Osteoblast (primary cell): Measurements from ENCODE around the gene KIF16B. TPM values are rescaled to one million over a fixed set of nuclear protein-coding genes. Genes with fewer than 3 reads are reported as not detected.

Experiments used
- DNase-seq: peaks from one replicate; pipeline ENCODE4 v3.0.0; 2011; ENCODE audit warnings: low spot score, mixed read lengths; ENCODE audit not compliant: insufficient read length; ENCODE audit errors: missing footprints
- H2AFZ ChIP-seq: 2 replicates; pipeline ENCODE4 v1.6.0; 2011; ENCODE audit warnings: mild to moderate bottlenecking, low read length
- H3K27ac ChIP-seq: 2 replicates; pipeline ENCODE4 v1.5.1; 2011; ENCODE audit warnings: mild to moderate bottlenecking, low read depth, low read length, moderate library complexity
- H3K27me3 ChIP-seq: 2 replicates; pipeline ENCODE4 v1.6.0; 2012; ENCODE audit warnings: mild to moderate bottlenecking, control low read depth, inconsistent platforms, low read length, moderate library complexity; ENCODE audit not compliant: insufficient read depth
- H3K36me3 ChIP-seq: 2 replicates; pipeline ENCODE4 v1.5.1; 2011; ENCODE audit warnings: mild to moderate bottlenecking, low read length, control low read depth, moderate library complexity; ENCODE audit not compliant: insufficient read depth
- H3K4me1 ChIP-seq: 2 replicates; pipeline ENCODE4 v1.5.1; 2011; ENCODE audit warnings: mild to moderate bottlenecking, low read length, control low read depth, moderate library complexity; ENCODE audit not compliant: insufficient read depth
- H3K4me2 ChIP-seq: 2 replicates; pipeline ENCODE4 v1.6.0; 2011; ENCODE audit warnings: mild to moderate bottlenecking, low read length; ENCODE audit not compliant: insufficient read depth
- H3K4me3 ChIP-seq: fragments of 200-600 bp; sonication (generic); 3 replicates; pipeline ENCODE4 v1.5.1; 2012; ENCODE audit warnings: mild to moderate bottlenecking, low read length, inconsistent platforms; ENCODE audit not compliant: insufficient read depth
- H3K79me2 ChIP-seq: 2 replicates; pipeline ENCODE4 v1.6.0; 2012; ENCODE audit warnings: mild to moderate bottlenecking, low read length, control low read depth, inconsistent platforms; ENCODE audit not compliant: insufficient read depth
- H3K9me3 ChIP-seq: 2 replicates; pipeline ENCODE4 v1.5.1; 2011; ENCODE audit warnings: low read depth, low read length, control low read depth
- H4K20me1 ChIP-seq: 2 replicates; pipeline ENCODE4 v1.6.0; 2012; ENCODE audit warnings: mild to moderate bottlenecking, low read length, control low read depth; ENCODE audit not compliant: insufficient read depth
- total RNA-seq: library from RNA; depleted of rRNA; stranded (reverse); fragments of >200 nt; gene quantifications from 2 replicates; pipeline ENCODE4 v1.2.3, GENCODE V29; 2012
- TF ChIP-seq, protein P1 (sequence below): IDR thresholded peaks from 2 replicates; pipeline ENCODE4 v1.5.1; 2011; ENCODE audit warnings: mild to moderate bottlenecking, low read depth, low read length, moderate library complexity; ENCODE audit errors: extremely low read depth

Gene KIF16B
- total RNA-seq, 1 donor, result 9.0 TPM

DNA sequence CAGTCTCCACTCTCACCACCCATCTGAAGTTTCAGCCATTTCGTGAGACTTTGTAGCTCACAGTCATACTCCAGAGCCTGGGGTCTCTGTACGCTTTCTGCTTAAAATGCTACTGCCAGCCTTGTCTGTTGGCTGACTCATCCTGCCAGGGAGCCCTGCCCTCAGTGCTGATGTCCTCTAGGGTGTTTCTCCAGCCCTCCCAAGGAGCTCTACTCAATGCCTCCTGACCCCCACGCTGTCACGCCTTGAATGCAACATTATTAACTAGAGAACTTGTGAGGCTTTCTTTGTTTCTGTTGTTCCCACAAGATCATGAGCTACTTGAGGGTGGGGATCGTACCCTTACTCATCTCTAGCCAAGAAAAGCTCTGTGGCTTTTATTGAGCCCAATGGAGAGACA, 20.1 kb downstream of the KIF16B start:
- no peak overlapping the region for H3K4me2 ChIP-seq
- H3K4me3 ChIP-seq, result no peak overlapping the region
- no peak overlapping the region for H3K27ac ChIP-seq
- no peaks in the 10 kb centered on the region for H3K9me3 ChIP-seq
- H3K27me3 ChIP-seq, result no peaks in the 10 kb centered on the region
- H3K79me2 ChIP-seq, result peaks cover 11% of the 10 kb centered on the region
- peaks cover 10% of the 10 kb centered on the region for H3K4me1 ChIP-seq
- TF ChIP-seq, protein P1, sequence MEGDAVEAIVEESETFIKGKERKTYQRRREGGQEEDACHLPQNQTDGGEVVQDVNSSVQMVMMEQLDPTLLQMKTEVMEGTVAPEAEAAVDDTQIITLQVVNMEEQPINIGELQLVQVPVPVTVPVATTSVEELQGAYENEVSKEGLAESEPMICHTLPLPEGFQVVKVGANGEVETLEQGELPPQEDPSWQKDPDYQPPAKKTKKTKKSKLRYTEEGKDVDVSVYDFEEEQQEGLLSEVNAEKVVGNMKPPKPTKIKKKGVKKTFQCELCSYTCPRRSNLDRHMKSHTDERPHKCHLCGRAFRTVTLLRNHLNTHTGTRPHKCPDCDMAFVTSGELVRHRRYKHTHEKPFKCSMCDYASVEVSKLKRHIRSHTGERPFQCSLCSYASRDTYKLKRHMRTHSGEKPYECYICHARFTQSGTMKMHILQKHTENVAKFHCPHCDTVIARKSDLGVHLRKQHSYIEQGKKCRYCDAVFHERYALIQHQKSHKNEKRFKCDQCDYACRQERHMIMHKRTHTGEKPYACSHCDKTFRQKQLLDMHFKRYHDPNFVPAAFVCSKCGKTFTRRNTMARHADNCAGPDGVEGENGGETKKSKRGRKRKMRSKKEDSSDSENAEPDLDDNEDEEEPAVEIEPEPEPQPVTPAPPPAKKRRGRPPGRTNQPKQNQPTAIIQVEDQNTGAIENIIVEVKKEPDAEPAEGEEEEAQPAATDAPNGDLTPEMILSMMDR, result no peak
- H3K36me3 ChIP-seq, result no peaks in the 10 kb centered on the region
- DNase-seq, result peak; percentile 73
- peaks cover 18% of the 10 kb centered on the region for H4K20me1 ChIP-seq
- no peak overlapping the region for H2AFZ ChIP-seq

DNA sequence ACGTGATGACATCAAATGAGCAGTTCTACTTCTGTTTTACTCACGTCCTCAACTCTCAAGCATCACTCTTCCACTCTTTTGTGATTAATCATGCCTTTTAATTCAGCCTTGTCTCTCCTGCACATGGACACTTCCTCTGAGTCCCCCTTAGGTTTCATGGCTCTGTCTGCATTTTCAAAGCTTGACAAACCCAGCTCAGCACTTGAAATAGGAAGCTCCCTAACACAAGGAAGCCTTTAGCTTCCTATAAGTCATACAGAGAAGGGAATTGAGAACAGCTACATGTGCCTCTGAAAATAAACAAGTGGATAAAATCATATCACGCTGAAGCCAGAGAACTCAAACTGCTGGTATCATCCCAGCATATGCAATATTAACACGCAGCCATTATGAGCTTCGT, 21.2 kb downstream of the KIF16B start:
- H3K27ac ChIP-seq, result no peak overlapping the region
- DNase-seq, result no peak

DNA sequence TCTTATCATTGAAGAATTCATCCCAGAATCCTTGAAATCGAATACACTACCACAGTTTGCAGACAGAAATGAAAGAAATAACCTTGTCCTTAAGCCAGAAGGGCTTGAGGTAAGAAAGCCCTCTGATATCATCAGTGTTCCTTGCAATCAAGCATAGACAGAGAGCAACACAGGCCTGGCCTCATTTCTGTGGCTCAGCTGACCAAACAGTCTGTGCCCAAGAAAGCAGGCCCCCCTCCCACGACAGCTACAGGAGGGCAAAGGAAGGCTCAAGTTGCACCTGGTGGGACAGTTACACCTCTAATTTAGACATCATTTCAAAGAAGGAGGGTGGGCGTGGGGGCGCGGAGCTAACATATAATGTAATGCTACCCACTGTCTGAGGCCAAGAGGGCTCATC, 21.6 kb downstream of the KIF16B start:
- Histone ChIP-seq H3K4me2 (no peak overlapping the region), H4K20me1 (peaks cover 21% of the 10 kb centered on the region), H3K27me3 (no peaks in the 10 kb centered on the region), H2AFZ (no peak overlapping the region), H3K36me3 (no peaks in the 10 kb centered on the region), H3K4me1 (peaks cover 10% of the 10 kb centered on the region), H3K27ac (no peak overlapping the region), H3K9me3 (no peaks in the 10 kb centered on the region), H3K4me3 (no peak overlapping the region), H3K79me2 (peaks cover 11% of the 10 kb centered on the region)
- DNase-seq, result no peak
- TF ChIP-seq, protein P1, result no peak

More for the DNA sequence above, 21.2 kb downstream of the KIF16B start:
- TF ChIP-seq, protein P1, result no peak
- Histone ChIP-seq H2AFZ (no peak overlapping the region), H3K36me3 (no peaks in the 10 kb centered on the region), H3K79me2 (peaks cover 11% of the 10 kb centered on the region), H3K4me2 (no peak overlapping the region), H4K20me1 (peaks cover 20% of the 10 kb centered on the region), H3K9me3 (no peaks in the 10 kb centered on the region), H3K27me3 (no peaks in the 10 kb centered on the region), H3K4me3 (no peak overlapping the region), H3K4me1 (peaks cover 10% of the 10 kb centered on the region)

DNA sequence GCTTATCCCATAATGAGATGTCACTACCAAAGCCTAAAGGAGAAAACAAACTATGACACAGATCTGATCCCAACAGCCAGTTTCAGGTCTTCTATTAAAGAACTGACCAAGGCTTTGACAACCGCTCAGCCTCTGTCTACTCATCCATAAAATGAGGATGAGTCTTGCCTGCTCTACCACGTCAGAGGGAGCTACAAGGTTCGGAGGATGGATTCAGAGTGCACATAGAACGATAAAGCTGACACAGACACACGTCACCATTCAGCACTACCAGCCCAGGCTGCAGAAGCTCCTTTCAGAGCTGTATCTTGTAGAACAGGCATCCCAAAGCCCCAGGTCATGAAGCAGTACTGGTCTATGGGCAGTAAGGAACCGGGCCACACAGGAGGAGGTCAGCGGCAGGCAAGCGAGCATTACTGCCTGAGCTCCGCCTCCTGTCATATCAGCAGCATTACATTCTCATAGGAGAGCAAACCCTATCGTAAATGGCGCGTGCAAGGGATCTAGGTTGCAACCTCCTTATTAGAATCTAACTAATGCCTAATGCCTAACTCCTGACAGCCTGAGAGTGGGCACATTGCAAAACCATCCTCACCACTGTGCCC, 25.1 kb downstream of the KIF16B start:
- no peak for DNase-seq
- TF ChIP-seq, protein P1, result no peak
- no peaks in the 10 kb centered on the region for H3K4me1 ChIP-seq
- no peak overlapping the region for H3K4me2 ChIP-seq
- no peak overlapping the region for H2AFZ ChIP-seq
- H4K20me1 ChIP-seq, result peaks cover 22% of the 10 kb centered on the region
- no peaks in the 10 kb centered on the region for H3K9me3 ChIP-seq
- H3K27me3 ChIP-seq, result no peaks in the 10 kb centered on the region
- no peaks in the 10 kb centered on the region for H3K36me3 ChIP-seq
- no peak overlapping the region for H3K4me3 ChIP-seq
- H3K79me2 ChIP-seq, result peaks cover 2% of the 10 kb centered on the region
- H3K27ac ChIP-seq, result no peak overlapping the region
